GM19025 (cell line): Measurements from ENCODE around the gene RAPGEF5.

Experiments
- ATAC-seq: cut with Tn5 transposase; IDR thresholded peaks from one replicate; pipeline ENCODE4 v1.9.1; 2021; ENCODE audit warnings: mild to moderate bottlenecking, low read depth, moderate library complexity; ENCODE audit not compliant: unreplicated experiment

The RAPGEF5 gene

GRCh38 chr7:22356701-22357310, at the start of gene RAPGEF5:
Gene RAPGEF5 (minus strand): TSS chr7:22357154. CDS start chr7:22357060, 94 bp downstream.
- ATAC-seq: peak; percentile 74

DNA sequence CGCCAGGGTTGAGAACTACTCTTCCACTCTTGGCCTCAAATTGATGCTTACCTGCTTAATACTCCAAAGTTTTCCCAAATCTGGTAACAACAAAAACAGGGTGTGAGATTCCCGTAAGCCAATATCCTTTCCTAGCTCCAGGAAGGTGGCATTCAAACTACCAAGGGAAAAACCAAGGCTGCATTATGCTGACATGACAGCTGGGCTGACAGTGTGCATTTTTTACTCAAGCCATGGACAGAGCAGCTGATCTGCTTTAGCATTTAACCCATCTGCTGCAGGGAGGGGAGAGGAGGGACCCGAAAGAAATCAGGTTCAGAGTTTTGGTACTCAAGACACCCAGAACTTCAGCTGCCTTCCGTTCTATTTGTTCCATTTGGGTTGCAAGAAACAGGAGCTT, 49.8 kb upstream of the RAPGEF5 start:
- no peak for ATAC-seq

- ATAC-seq: no peak
These were observed 47.6 kb upstream of the RAPGEF5 start for GRCh38 chr7:22404421-22405023.

DNA sequence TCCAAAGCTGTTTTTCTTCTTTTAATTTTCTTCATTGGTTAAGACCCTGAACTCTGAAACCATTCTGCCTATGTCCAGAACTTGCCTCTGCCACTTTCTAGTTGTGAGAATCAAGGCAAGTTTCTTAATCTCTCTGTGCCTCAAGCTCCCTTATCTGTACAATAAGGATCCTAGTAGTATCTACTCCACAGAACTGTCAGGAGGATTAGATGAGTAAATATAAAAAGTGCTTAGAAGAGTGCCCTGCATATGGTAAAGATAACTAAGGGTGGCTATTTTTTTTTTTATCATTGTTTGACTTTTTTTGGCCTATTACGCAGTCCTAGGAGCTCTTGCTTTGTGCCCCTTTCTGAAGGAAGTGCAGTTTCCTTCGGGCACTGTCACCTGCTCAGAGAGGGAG, 46.4 kb upstream of the RAPGEF5 start:
- ATAC-seq: no peak

DNA sequence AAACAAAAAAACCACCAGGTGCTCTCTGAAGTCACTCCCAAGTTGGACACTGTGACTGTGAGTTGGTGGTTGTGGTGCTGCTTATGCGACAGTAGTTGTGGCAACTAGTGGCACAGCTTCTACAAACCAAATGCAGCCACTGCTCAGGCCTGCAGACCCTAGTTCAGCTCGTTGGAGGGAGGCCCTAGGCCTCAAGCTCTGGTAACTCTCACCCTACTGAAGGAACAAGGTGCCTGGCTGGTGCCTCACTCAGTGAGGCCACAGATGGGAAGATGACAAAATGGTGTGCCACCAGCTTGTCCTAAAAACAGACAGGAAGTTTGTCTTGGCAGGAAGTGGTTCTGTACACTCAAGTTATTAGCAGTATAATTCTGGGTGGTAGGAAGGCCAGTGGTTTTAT, 45.3 kb upstream of the RAPGEF5 start:
- no peak for ATAC-seq

DNA sequence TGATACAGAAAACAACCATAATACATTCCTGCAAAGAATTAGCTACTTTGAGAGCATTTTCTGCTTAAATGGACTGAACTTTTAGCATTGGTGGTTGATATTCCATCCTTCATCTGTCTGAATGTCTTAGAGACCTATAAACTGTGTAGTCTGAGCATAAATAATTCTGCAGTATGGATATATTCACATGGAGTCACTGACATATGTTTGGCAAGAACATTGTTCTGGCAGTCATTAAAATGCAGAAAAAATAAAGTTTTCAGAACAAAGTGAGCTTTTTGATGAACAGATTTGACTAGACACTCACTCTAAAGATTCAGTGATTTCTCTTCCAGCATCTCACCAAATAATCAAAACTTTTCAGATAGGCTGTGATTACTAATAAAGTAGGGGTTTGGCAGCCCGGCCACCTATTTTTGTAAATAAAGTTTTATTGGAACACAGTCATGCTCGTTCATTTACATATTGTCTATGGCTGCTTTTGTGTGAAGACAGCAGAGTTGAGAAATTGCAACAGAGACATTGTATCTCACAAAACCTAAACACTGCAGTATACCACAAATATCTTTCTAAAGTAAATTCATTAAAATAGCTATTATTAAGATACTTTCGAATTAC, 44.1 kb upstream of the RAPGEF5 start:
- no peak for ATAC-seq

- ATAC-seq: no peak
These were observed 43.3 kb upstream of the RAPGEF5 start for GRCh38 chr7:22400150-22400814.

DNA sequence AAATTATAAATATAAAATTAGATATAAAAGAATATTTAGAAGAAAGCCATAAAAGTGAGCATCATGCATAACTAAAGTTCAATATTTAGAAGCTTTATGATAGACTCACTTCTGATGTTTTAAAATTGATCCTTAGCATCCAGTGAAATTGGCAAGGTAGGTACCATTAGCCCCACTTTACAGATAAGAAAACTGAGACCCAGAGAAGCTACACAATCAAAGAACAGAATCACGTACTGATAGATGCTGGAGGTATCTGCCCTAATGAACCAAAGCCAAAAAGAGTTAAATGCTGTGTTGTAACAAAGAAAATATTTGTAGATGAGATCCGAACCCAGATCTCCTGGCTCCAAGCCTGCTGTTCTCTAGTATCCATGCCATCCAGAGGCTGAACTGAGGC, 42.6 kb upstream of the RAPGEF5 start:
- no peak for ATAC-seq

DNA sequence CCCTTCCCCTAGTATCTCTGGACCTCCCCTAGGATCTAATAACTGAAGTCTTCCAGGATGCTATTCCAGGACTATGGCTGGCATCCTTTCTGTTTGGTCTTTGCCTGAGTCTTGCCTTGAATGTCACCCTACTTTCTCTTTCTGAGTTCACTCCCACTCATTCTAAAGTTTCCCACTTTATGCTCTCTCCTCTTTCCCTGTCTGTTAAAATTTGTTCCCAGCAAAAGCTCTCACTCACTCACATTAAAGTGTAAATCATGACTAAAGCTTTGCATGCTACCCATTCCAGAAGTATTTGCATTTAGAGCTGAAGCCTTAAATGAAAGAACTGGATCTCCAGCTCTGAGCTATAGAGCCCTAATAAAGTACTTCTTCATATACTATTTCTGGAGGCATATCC, 42.1 kb upstream of the RAPGEF5 start:
- ATAC-seq: no peak

- ATAC-seq: no peak
These were observed 41.0 kb upstream of the RAPGEF5 start for GRCh38 chr7:22397981-22398380.

GRCh38 chr7:22395222-22395621, 38.3 kb upstream of the RAPGEF5 start:
- ATAC-seq: no peak

DNA sequence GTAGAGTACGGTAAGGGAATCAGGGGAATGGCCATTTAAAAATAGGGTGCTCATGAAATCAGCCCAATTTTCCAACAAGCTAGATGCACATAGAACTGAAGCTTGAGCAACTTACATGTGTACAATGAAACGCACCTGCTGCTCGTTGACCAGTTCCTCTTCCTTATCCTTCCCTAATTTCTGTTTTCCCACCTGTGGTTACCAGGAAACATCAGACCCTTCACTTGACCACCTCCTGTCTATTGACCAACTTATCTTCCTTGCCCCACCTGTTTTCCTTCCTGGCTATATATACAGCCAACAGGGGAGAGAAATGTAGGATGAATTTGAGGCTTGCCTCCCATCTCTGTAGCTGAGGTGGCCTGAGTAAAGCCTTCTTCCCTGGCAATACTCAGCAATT, 37.8 kb upstream of the RAPGEF5 start:
- no peak for ATAC-seq

DNA sequence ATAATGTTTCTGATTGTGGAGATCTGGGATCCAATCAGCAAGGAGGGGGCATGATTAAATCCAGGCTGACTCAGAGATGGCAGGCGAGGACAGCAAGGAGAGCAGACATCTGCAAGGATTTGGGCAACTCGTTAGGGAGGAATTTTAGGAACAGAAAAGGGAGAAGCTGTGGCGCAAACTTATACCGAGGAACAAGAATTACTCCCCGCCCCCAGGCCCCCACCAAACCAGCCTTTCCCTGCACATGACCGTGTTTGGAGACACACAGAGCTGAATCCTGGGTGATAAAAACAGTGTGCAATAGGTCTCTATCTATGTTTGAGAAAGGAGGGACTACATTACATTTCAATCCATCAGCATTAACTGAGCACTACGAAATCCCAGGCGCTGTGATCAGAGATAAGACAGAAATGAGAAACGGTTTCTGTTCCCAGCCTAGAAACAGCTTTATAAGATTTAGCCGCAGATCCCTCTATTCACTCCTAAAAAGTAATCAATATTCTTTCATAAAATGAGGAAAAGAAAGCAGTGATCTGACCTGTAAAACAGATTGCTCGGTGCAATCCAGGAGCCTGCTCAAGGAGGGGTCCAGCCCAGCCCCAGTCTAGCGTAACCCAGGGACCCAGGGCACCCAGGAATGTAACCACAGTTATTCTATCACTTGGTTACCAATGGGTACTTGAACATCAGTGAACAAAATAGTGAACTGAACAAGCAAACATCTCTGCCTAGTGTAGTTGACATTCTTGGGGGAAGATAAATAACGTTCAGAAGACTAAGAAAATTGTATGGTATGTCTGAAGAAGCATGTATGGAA, 37.2 kb upstream of the RAPGEF5 start:
- no peak for ATAC-seq

- no peak for ATAC-seq
These were observed 33.6 kb upstream of the RAPGEF5 start for GRCh38 chr7:22390516-22390915.

- ATAC-seq: no peak
These were observed 32.9 kb upstream of the RAPGEF5 start for GRCh38 chr7:22389892-22390291.

DNA sequence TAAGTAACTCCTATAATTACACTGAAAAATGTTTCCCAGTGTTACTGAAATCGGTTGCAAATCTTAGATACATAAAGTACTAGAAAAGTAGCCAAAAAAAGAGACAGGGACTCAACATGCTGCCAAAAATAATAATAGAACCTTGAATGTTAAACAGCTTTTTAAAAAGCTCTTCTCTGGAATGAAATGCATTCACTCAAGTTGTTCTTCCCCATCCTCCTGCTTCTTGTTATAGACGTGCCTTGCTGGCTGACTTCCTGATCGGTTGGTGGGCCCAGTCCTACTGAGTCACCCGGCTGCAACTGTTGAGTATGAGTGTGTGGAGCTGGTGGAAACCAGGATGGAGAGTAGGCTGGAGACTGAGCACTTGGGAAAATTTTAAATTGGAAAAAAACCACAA, 30.6 kb upstream of the RAPGEF5 start:
- no peak for ATAC-seq

GRCh38 chr7:22386865-22387264, 29.9 kb upstream of the RAPGEF5 start:
- peak; percentile 54 for ATAC-seq

DNA sequence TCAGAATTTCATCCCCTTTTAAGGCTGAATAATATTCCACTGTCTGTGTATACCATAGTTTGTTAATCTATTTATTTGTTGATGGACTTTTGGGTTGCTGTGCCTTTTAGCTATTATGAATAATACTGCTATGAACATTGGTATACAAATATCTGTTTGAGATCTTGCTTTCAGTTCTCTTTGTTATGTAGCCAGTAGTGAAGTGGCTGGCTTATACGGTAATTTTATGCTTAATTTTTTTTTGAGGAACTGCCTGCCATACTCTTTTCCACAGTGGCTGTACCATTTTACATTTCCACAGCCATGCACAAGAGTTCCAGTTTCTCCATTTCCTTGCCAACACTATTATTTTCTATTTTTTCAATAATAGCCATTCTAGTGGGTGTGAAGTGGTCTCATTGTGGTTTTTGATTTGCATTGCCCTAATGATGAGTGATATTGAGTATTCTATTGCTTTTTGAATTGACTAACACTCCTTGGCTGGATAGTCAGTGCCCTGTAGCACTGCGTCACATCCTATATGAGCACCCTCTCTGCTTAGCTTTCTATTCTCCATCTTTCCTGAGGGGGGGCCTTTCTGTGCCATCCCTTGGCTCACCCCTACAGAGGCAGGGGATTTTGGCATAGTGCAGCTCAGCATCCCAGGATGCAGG, 29.4 kb upstream of the RAPGEF5 start:
- peak; percentile 61 for ATAC-seq

DNA sequence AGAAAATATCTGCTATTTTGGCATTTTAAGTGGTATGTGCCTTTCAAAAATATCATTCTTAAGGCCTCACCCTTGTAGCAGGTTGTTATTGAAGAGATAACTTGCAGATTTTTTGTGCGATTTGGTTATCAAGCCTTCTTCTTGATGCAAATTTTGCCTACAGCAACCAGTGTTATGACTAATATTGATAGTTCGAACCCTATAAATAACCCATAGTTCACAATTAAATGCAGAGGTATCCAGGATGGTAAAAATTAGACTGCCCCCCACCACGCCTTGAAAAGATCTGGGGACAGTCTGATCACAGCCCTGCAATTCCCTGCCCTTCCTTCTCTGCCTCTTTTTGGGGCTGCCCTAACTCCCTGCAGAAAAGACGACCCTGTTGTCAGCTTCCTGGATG, 28.4 kb upstream of the RAPGEF5 start:
- ATAC-seq: no peak

- no peak for ATAC-seq
These were observed 23.4 kb upstream of the RAPGEF5 start for GRCh38 chr7:22380333-22380732.
